GM06990 (cell line): ENCODE measurements around the gene FBLN7.

ENCODE experiments used
- DNase-seq: peaks from one replicate; pipeline ENCODE4 v3.0.0-alpha.2; 2011; ENCODE audit not compliant: insufficient read length; ENCODE audit errors: extremely low read depth
- H3K27me3 ChIP-seq: replicated peaks from 2 replicates; pipeline ENCODE4 v1.6.0; 2011; ENCODE audit warnings: low read length; ENCODE audit not compliant: control insufficient read depth, insufficient read depth
- H3K36me3 ChIP-seq: 2 replicates; pipeline ENCODE4 v1.5.1; 2011; ENCODE audit warnings: low read length; ENCODE audit not compliant: control insufficient read depth, insufficient read depth
- H3K4me3 ChIP-seq: replicated peaks from 2 replicates; pipeline ENCODE4 v1.5.1; 2011; ENCODE audit warnings: low read depth, mild to moderate bottlenecking, control low read depth, low read length
- CTCF ChIP-seq: IDR thresholded peaks from 2 replicates; pipeline ENCODE4 v1.5.1; 2011; ENCODE audit warnings: low read length, control low read depth, mild to moderate bottlenecking, inconsistent platforms; ENCODE audit not compliant: insufficient read depth, poor library complexity, severe bottlenecking

The FBLN7 gene

GRCh38 chr2:112157472-112157871 lies 19.3 kb downstream of the FBLN7 start:
- TF ChIP-seq CTCF = no peak
- DNase-seq = no peak

GRCh38 chr2:112159454-112159921 lies 21.3 kb downstream of the FBLN7 start:
- no peak overlapping the region; the same call in 1 of the 2 replicates for H3K4me3 ChIP-seq
- H3K27me3 ChIP-seq = no peaks in the 10 kb centered on the region
- TF ChIP-seq CTCF = no peak
- DNase-seq = no peak
- no peaks in the 10 kb centered on the region for H3K36me3 ChIP-seq

More at GRCh38 chr2:112157472-112157871, 19.3 kb downstream of the FBLN7 start:
- no peaks in the 10 kb centered on the region for H3K36me3 ChIP-seq
- no peak overlapping the region for H3K4me3 ChIP-seq
- no peaks in the 10 kb centered on the region for H3K27me3 ChIP-seq

- TF ChIP-seq CTCF = no peak
- Histone ChIP-seq H3K4me3 (no peak overlapping the region), H3K36me3 (no peaks in the 10 kb centered on the region), H3K27me3 (no peaks in the 10 kb centered on the region)
- DNase-seq = no peak
These were observed 22.4 kb downstream of the FBLN7 start for GRCh38 chr2:112160283-112161250.

- Histone ChIP-seq H3K27me3 (no peaks in the 10 kb centered on the region), H3K36me3 (no peaks in the 10 kb centered on the region), H3K4me3 (no peak overlapping the region)
- TF ChIP-seq CTCF = no peak
- DNase-seq = no peak
These were observed 23.4 kb downstream of the FBLN7 start for GRCh38 chr2:112161431-112162145.

GRCh38 chr2:112162341-112162740 lies 24.2 kb downstream of the FBLN7 start:
- TF ChIP-seq CTCF = no peak
- H3K27me3 ChIP-seq = no peaks in the 10 kb centered on the region
- DNase-seq = no peak
- H3K4me3 ChIP-seq = no peak overlapping the region
- no peaks in the 10 kb centered on the region for H3K36me3 ChIP-seq
